NT2/D1 (cell line): Measurements from ENCODE around the gene OR2T8.

ENCODE experiments used
- DNase-seq: peaks from one replicate; pipeline ENCODE4 v3.0.0-alpha.2; 2011; ENCODE audit warnings: low read depth, low spot score
- H3K27me3 ChIP-seq: 2 replicates; pipeline ENCODE4 v1.6.0; 2011; ENCODE audit warnings: mild to moderate bottlenecking; ENCODE audit not compliant: insufficient read length, insufficient read depth
- H3K36me3 ChIP-seq: 2 replicates; pipeline ENCODE4 v1.6.1; 2011; ENCODE audit warnings: mild to moderate bottlenecking, low read length, mixed read lengths; ENCODE audit not compliant: insufficient read depth, insufficient read length
- H3K4me1 ChIP-seq: 2 replicates; pipeline ENCODE4 v1.5.1; 2011; ENCODE audit not compliant: insufficient read depth, insufficient read length
- H3K4me3 ChIP-seq: 2 replicates; pipeline ENCODE4 v1.5.1; 2011; ENCODE audit warnings: low read depth; ENCODE audit not compliant: insufficient read length
- H3K9ac ChIP-seq: 2 replicates; pipeline ENCODE4 v1.6.0; 2011; ENCODE audit warnings: low read depth; ENCODE audit not compliant: insufficient read length
- H3K9me3 ChIP-seq: 2 replicates; pipeline ENCODE4 v1.5.1; 2011; ENCODE audit warnings: mild to moderate bottlenecking, low read length; ENCODE audit not compliant: insufficient read depth
- SUZ12 ChIP-seq: IDR thresholded peaks from 2 replicates; pipeline ENCODE4 v1.6.1; 2011; ENCODE audit not compliant: insufficient read length, insufficient read depth; ENCODE audit errors: extremely low read depth
- YY1 ChIP-seq: IDR thresholded peaks from 2 replicates; pipeline ENCODE4 v1.6.1; 2011; ENCODE audit not compliant: insufficient read length, insufficient read depth
- ZNF274 ChIP-seq: IDR thresholded peaks from 2 replicates; pipeline ENCODE4 v1.6.1; 2011; ENCODE audit warnings: mild to moderate bottlenecking, low read depth, low read length

The OR2T8 gene

DNA sequence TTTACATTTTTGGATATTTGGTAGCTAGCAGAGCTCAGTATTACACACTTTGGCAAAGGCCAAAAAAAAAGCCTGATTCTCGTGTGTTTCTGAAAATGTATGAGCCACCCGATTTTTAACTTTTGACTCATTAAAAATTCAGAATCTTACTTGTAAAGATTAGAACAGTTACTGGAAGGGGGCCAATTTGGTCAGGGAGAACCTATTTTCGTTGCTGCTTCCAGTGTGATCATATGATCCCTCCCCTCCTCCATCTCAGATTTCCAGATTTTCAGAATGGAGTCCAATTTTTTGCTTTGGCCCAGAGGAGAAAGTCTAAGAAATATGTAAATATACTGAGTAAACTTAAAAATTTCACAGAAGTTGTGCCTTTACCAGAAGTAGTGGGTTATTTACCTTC, 41.7 kb downstream of the OR2T8 start:
- H3K4me1 ChIP-seq = no peaks in the 10 kb centered on the region
- H3K27me3 ChIP-seq = no peaks in the 10 kb centered on the region
- no peaks in the 10 kb centered on the region for H3K36me3 ChIP-seq
- TF ChIP-seq YY1 = no peak
- H3K9me3 ChIP-seq = no peaks in the 10 kb centered on the region
- H3K4me3 ChIP-seq = no peak overlapping the region
- no peak overlapping the region for H3K9ac ChIP-seq
- DNase-seq = no peak

DNA sequence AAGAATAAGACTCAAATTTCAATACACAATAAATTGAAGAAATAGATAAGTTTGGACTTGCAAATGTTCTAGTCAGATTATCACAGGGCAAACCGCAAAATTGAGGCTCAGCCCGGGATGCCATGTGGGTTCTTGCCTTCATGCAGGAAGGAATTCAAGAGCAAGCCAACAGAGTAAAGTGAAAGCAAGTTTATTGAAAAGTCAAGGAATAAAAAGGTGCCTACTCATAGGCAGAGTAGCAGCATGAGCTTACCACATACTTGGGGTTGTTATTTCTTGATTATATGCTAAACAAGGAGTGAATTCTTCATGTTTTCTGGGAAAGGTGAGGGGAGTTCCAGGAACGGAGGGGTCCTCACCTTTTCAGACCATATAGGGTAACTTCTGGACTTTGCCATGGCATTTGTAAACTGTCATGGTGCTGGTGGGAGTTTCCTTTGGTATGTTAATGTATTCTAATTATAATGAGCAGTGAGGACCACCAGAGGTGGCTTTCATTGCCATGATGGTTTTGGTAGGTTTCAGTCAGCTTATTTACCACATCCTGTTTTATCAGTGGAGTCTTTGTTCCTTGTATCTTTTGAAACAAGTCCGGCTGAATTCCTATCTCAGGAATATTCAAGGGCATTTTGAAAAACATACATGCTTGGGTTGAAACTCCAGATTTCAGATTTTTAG, 43.0 kb downstream of the OR2T8 start:
- TF ChIP-seq ZNF274 (no peak), YY1 (no peak), SUZ12 (no peak)
- Histone ChIP-seq H3K9ac (no peak overlapping the region), H3K9me3 (no peaks in the 10 kb centered on the region), H3K4me3 (no peak overlapping the region), H3K27me3 (no peaks in the 10 kb centered on the region), H3K4me1 (no peaks in the 10 kb centered on the region), H3K36me3 (no peaks in the 10 kb centered on the region)
- DNase-seq = no peak

DNA sequence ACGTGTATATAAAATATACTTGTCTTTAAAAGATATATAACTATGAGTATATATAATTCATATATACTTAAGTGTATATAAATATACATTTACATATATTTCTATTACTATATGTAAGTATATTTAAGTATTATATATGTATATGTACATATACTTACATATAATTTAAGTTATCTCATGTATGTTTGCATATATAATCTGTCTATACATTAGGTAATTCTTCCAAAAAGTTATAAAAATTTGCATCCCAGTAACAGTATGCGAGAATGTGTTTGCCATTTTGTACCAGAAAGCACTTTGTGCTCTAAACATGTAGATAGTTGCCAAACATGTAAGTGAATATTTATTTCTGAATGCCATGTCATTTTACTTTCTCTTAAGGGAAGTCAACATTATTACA, 44.9 kb downstream of the OR2T8 start, which contains the start of gene OR2AK2:
TSS of gene OR2AK2 (plus strand) at position 301 of the 400 bp plus-strand sequence. CDS start 144 bp downstream, outside the sequence.
- TF ChIP-seq SUZ12 (no peak), YY1 (no peak), ZNF274 (no peak)
- H3K9ac ChIP-seq = no peak within 1 kb of the TSS
- no peaks in the 10 kb centered on the region for H3K9me3 ChIP-seq
- no peak within 1 kb of the TSS for H3K4me3 ChIP-seq
- no peaks in the 10 kb centered on the region for H3K4me1 ChIP-seq
- no peak for DNase-seq
- H3K36me3 ChIP-seq = no peaks in the 10 kb centered on the region
- H3K27me3 ChIP-seq = no peaks in the 10 kb centered on the region

DNA sequence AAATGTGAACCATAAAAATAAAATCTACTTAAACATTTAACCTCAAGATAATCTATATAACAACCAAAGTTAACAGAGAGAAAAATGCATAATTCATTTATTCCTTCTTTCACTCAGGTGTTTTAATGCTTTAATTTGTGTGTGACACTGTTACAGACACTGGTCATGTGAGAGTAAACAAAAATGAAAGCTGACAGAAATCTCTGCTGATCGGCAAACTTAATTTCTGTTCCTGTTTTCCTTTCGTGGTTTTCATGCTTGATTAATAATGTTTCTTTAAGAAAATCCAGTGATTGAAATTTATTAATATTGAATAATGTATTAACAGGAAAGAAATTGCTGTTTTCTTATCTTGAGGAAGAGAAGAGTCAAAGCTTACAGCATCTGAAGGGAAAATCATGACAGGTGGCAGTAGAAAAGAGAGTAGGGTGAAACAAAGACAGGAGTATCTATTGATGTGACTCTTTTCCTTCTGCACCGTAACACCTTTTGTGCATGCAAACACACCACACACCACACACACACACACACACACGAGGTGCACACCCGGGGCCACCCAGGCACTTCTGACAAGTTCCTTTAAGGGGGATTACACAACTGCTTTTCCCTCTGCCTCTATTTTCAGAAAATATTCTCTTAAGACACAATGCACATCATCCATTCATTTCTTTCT, 46.6 kb downstream of the OR2T8 start:
- TF ChIP-seq ZNF274 (no peak), YY1 (no peak), SUZ12 (no peak)
- H3K9me3 ChIP-seq = no peaks in the 10 kb centered on the region
- no peaks in the 10 kb centered on the region for H3K27me3 ChIP-seq
- no peak overlapping the region for H3K9ac ChIP-seq
- H3K4me1 ChIP-seq = no peaks in the 10 kb centered on the region
- DNase-seq = no peak
- H3K4me3 ChIP-seq = no peak overlapping the region
- no peaks in the 10 kb centered on the region for H3K36me3 ChIP-seq
